SU-DHL-6 (cell line): ENCODE data around the gene MPO.

Source experiments
- H2AFZ ChIP-seq: fragments of 200-600 bp; sonication (generic); 2 replicates; pipeline ENCODE4 v1.6.1; 2014; ENCODE audit warnings: low read depth, mild to moderate bottlenecking, moderate library complexity, mixed read lengths, antibody characterized with exemption, low read length; ENCODE audit not compliant: severe bottlenecking
- H3F3A ChIP-seq: fragments of 200-600 bp; shearing (Covaris generic); 2 replicates; pipeline ENCODE4 v1.6.0; 2016; ENCODE audit warnings: antibody characterized with exemption, mild to moderate bottlenecking; ENCODE audit not compliant: insufficient read depth
- H3K27ac ChIP-seq: fragments of 200-600 bp; sonication (generic); 2 replicates; pipeline ENCODE4 v1.5.1; 2016; ENCODE audit warnings: low read depth, mild to moderate bottlenecking, low read length, moderate library complexity, mixed read lengths
- H3K27me3 ChIP-seq: fragments of 200-600 bp; sonication (generic), shearing (Covaris generic); 2 replicates; pipeline ENCODE4 v1.6.0; 2014; ENCODE audit warnings: mild to moderate bottlenecking, low read length
- H3K36me3 ChIP-seq: fragments of 200-600 bp; sonication (generic); 2 replicates; pipeline ENCODE4 v1.6.1; 2014; ENCODE audit warnings: mild to moderate bottlenecking, low read length, mixed read lengths
- H3K4me2 ChIP-seq: fragments of 300-600, 200-600 bp; shearing (Covaris generic), sonication (generic); 2 replicates; pipeline ENCODE4 v1.6.0; 2014; ENCODE audit warnings: low read length, low read depth, mild to moderate bottlenecking; ENCODE audit not compliant: poor library complexity, severe bottlenecking
- H3K4me3 ChIP-seq: fragments of 200-600 bp; sonication (generic); 2 replicates; pipeline ENCODE4 v1.5.1; 2014; ENCODE audit warnings: antibody characterized with exemption, low read length, mild to moderate bottlenecking, mixed read lengths; ENCODE audit not compliant: insufficient read depth, poor library complexity, severe bottlenecking
- H3K79me2 ChIP-seq: fragments of 200-600 bp; sonication (generic); 2 replicates; pipeline ENCODE4 v1.6.1; 2014; ENCODE audit warnings: mild to moderate bottlenecking, low read length, moderate library complexity; ENCODE audit not compliant: insufficient read depth
- H3K9ac ChIP-seq: fragments of 200-600 bp; sonication (generic); 2 replicates; pipeline ENCODE4 v1.7.0; 2014; ENCODE audit warnings: mild to moderate bottlenecking, low read length
- H3K9me2 ChIP-seq: fragments of 200-600 bp; sonication (generic); replicated peaks from 2 replicates; pipeline ENCODE4 v1.6.1; 2014; ENCODE audit warnings: low read length; ENCODE audit not compliant: insufficient read depth
- H3K9me3 ChIP-seq: fragments of 200-600 bp; sonication (generic); 2 replicates; pipeline ENCODE4 v1.6.1; 2014; ENCODE audit warnings: low read length, mixed read lengths; ENCODE audit not compliant: insufficient read depth
- H4K20me1 ChIP-seq: fragments of 200-600 bp; sonication (generic); 2 replicates; pipeline ENCODE4 v1.6.1; 2014; ENCODE audit warnings: low read depth, mild to moderate bottlenecking, antibody characterized with exemption, low read length, moderate library complexity, mixed read lengths
- EZH2phosphoT487 ChIP-seq: fragments of 200-600 bp; sonication (generic), shearing (Covaris generic); conservative IDR thresholded peaks from 2 replicates; pipeline ENCODE4 v1.6.1; 2018; ENCODE audit warnings: mild to moderate bottlenecking, antibody characterized with exemption, low read length, moderate library complexity, mixed read lengths
- TF ChIP-seq, protein P1 (sequence below): fragments of 200-600 bp; sonication (generic); IDR thresholded peaks from one replicate; pipeline ENCODE4 v1.5.1; 2017; ENCODE audit warnings: antibody characterized with exemption, mild to moderate bottlenecking, low read length, moderate library complexity; ENCODE audit not compliant: insufficient read depth, poor library complexity, severe bottlenecking

The MPO gene

DNA sequence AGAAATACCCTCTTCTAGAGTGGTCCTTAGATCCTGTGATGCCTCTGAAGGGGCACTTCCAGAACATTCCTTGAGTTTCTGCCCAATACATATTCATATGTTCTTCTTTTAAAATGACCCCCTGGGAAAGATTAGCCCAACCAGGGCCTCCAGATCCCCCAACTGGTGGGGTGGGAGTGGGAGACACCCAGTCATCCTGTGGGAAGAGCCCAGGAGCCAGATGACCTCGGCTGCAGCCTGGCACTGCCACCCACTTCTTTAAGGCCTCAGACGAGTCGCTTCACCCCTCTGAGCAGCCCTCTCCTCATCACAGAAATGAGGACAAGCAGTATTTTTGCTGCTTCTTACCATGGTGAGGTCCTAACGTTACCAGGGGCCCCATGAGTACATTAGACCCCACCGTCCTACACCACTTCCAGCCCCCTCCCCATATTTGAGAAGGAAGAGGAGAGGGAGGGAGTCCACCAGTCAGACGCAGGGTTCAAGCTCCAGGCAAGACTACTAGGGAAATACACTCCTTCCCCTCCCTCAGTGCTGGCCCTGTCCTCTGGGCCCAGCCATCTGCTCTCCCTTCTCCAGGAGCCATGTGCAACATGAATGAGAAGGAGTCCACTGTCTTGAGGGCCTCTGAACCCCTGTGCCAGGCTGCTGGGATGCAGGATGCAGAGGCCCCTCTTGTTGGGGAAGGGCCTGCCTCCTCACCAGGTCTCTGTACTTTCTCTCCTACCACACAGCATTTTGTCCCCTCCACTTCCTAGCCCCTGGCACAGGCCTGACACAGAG is 11.8 kb downstream of the MPO start:
- no peaks in the 10 kb centered on the region for H3K9me2 ChIP-seq
- TF ChIP-seq EZH2phosphoT487, result no peak
- TF ChIP-seq, protein P1, sequence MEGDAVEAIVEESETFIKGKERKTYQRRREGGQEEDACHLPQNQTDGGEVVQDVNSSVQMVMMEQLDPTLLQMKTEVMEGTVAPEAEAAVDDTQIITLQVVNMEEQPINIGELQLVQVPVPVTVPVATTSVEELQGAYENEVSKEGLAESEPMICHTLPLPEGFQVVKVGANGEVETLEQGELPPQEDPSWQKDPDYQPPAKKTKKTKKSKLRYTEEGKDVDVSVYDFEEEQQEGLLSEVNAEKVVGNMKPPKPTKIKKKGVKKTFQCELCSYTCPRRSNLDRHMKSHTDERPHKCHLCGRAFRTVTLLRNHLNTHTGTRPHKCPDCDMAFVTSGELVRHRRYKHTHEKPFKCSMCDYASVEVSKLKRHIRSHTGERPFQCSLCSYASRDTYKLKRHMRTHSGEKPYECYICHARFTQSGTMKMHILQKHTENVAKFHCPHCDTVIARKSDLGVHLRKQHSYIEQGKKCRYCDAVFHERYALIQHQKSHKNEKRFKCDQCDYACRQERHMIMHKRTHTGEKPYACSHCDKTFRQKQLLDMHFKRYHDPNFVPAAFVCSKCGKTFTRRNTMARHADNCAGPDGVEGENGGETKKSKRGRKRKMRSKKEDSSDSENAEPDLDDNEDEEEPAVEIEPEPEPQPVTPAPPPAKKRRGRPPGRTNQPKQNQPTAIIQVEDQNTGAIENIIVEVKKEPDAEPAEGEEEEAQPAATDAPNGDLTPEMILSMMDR, result no peak

DNA sequence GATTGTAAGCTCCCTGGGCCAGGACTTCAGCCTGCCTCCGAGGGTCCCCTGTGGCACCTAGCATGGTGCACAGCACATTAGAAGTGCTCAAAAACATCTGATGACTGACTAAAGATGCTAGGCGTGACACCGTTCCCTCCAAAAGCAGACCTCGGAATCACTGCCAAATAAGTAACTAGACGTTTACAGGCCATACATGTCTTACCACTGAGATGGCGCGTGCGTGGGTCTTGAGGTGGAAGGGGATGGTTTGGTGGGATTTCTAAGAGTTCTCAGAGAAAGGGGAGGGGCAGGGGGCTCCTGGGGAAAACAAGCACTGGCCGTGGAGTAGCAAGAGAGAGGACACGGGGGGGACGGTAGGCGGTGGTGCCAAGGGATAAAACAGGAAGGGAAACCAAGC is 12.4 kb downstream of the MPO start:
- Histone ChIP-seq H3K27ac (no peak overlapping the region), H3K79me2 (no peaks in the 10 kb centered on the region), H3K9me3 (no peaks in the 10 kb centered on the region), H3K27me3 (no peaks in the 10 kb centered on the region), H3K4me3 (no peak overlapping the region), H4K20me1 (no peaks in the 10 kb centered on the region), H3F3A (no peaks in the 10 kb centered on the region), H3K9me2 (no peaks in the 10 kb centered on the region), H3K4me2 (no peak overlapping the region), H2AFZ (no peak overlapping the region), H3K36me3 (no peaks in the 10 kb centered on the region), H3K9ac (no peak overlapping the region)
- no peak for TF ChIP-seq EZH2phosphoT487
- TF ChIP-seq, protein P1, result no peak

More for the DNA sequence above, 11.8 kb downstream of the MPO start:
- Histone ChIP-seq H4K20me1 (no peaks in the 10 kb centered on the region), H3K27ac (no peak overlapping the region), H2AFZ (no peak overlapping the region), H3K9ac (no peak overlapping the region), H3K36me3 (no peaks in the 10 kb centered on the region), H3K4me2 (no peak overlapping the region), H3K27me3 (no peaks in the 10 kb centered on the region), H3F3A (no peaks in the 10 kb centered on the region), H3K4me3 (no peak overlapping the region), H3K9me3 (no peaks in the 10 kb centered on the region), H3K79me2 (no peaks in the 10 kb centered on the region)

DNA sequence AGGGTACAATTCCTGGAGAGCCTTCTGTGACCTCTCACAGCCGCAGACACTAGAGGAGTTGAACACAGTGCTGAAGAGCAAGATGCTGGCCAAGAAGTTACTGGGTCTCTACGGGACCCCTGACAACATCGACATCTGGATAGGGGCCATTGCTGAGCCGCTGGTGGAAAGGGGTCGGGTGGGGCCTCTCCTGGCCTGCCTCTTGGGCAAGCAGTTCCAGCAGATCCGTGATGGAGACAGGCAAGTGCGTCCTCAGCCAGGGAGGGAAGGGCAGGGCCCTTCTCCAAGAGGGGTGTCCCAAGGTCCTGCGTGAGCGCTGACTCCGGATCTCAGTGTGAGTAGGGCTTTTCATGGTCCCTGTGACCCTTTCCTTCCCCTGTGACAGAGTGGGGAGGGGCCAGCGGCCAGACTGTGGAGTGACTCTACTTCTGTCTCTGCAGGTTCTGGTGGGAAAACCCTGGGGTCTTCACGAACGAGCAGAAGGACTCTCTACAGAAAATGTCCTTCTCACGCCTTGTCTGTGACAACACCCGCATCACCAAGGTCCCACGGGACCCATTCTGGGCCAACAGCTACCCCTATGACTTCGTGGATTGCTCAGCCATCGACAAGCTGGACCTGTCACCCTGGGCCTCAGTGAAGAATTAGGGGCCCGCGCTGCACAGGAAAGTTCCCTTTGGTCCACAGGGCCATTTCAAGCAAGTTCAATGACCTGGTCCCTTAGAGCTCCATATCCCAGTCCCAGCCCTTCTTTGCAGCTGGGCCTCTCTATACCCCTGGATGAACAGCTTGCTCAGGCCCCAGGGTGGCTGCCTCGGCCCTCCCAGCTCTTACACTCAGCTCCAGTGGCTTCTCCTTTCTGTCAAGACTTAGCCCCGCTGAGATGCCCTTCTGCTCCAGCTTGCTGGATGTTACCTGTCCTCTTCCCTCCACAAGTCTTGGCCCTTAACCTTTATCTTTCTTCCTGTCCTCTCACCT is 13.1 kb downstream of the MPO start:
- no peaks in the 10 kb centered on the region for H4K20me1 ChIP-seq
- TF ChIP-seq, protein P1, result no peak
- no peak for TF ChIP-seq EZH2phosphoT487
- no peaks in the 10 kb centered on the region for H3K27me3 ChIP-seq
- H3K9me3 ChIP-seq, result no peaks in the 10 kb centered on the region
- H3K79me2 ChIP-seq, result no peaks in the 10 kb centered on the region
- H3F3A ChIP-seq, result no peaks in the 10 kb centered on the region
- H3K36me3 ChIP-seq, result no peaks in the 10 kb centered on the region
- no peaks in the 10 kb centered on the region for H3K9me2 ChIP-seq
- H3K4me3 ChIP-seq, result no peak overlapping the region
- H3K4me2 ChIP-seq, result no peak overlapping the region
- H3K9ac ChIP-seq, result no peak overlapping the region
- H3K27ac ChIP-seq, result no peak overlapping the region
- no peak overlapping the region for H2AFZ ChIP-seq
